NCI-H1105 treated with DMSO at 0.1 percent for 48 hours (cell line): Measurements from ENCODE around the gene SDHB.

Source experiments
- DNase-seq: peaks from one replicate; lab custom pipeline; 2025; lab: John Stamatoyannopoulos, UW

Gene SDHB

DNA sequence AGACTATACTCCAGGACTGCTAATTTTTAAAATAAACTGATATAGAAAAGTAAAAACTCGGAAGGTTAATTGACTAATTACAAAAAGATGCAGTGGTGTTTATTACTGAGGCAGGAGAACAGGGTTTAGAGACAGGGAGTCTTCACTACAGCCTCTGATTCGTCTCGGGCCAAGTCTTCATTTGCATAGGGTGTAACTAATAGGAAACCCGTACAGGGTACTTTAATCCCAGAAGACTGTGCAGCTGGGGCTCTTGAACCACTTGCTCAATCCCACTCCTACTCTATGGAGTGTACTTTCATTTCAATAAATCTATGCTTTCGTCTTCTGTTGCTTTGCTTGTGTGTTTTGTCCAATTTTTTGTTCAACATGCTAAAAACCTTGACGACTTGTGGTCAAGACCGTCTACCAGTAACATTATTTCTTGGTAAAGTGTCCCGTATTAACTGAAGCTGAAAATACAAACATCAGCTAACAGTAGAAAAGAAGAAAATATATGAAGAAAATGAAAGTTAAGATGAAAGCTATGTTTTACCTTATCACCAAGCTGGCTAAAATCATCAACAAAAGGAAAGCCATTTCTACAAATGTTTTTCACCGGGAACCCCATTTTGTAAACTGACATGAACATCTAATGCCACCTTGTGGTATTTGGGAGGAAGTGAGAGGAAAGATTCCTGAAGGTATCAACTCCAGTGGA is 8.0 kb downstream of the SDHB start:
- peak; percentile 62 for DNase-seq

DNA sequence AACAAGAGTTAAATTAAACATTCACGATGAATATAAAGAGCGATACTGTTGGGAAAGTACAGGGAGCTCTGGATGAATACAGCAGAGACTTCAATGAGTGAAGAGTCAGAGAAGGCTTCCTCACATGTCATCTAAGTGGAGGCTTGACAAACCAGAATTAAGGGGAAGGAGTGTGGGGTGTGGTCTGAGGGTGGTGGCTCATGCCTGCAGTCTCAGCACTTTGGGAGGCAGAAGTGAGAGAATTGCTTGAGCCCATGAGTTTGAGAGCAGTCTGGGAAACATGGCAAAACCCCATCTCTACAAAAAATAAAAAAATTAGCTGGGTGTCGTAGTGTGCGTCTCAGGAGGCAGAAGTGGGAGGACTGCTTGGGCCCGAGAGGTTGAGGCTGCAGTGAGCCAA is 8.7 kb downstream of the SDHB start:
- DNase-seq: no peak

DNA sequence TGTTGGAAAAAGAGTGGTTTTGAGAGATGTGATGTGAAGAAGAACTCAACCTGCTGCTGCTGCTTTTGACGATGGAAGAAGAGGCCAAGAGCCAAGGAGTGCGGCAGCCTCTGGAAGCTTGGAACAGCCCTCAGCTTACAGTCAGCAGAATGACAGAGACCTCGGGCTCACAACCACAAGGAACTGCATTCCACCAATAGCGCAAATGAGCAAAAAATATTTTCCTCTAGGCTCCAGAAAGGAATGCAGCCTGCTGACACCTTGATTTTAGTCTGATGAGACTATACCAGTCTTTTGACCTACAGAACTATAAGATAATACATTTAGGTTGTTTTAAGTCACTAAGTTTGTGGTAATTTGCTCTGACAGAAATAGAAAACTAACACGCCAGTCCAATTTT is 10.2 kb downstream of the SDHB start:
- no peak for DNase-seq

DNA sequence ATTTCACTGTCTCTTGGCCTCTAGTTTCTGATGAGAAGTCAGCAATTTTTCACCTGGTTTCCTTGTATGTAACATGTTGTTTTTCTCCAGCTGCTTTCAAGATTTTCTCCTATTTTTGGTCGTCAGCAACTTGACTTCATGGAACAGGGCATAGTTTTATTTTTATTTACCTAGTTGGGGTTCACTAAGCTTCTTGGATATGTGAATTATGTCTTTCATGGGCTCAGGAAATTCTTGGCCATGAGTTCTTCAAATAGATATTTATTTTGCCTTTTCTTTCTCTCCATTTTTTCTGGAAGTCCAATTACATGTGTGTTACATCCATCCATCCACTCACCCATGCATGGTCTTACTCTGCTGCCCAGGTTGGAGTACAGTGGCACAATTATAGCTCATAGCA is 13.7 kb downstream of the SDHB start:
- no peak for DNase-seq

DNA sequence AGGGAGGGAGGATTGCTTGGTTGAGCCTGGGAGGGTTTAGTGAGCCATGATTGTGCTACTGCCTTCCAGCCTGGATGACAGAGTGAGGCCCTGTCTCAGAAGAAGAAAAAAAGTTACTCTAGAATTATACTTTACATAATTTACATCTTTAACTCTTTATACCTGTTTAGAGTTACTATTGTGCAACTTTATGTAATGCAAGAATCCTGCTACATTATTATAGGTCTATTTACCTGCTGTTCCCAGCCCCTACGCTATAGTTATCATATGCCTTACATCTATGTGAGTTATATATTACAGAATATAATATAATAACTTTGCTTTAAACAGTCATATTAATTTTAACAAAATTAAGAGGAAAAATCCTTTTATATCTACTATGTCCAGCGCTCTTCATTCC is 14.3 kb downstream of the SDHB start:
- no peak for DNase-seq

DNA sequence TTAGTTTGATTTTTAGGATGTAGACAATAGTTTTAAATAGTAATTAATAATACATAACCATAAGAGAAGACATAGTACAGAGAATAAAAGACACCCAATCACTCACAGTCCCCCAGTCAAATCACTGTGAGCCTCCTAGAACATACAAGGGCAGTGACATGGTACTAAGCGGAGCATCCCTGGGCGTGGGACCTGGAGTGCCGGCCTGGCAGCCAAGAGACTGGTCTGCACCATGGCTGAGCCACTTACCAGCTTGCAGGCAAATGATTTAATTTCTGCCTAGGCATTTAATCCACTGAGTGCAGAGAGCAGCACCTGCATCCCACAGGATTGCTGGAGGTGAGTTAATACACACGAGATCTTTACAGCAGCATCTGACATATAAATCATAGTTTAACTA is 20.4 kb downstream of the SDHB start:
- DNase-seq: no peak

DNA sequence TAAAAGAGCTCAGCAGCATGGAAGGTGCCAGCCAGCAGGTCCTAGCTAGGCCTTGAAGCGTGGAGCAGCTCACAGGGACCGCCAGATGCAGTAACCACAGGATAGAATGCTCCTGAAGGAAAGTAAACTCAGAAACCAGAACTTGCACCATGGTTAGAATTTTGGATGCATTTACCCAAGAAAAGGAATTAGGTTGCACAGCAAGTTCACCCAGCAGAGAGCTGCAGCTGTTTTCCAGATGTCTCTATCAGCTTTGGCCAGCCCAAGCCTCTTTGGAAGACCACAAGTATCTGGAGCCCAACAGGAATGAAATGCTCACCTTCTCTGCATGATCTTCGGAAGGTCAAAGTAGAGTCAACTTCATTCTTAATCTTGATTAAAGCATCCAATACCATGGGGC is 21.1 kb downstream of the SDHB start:
- no peak for DNase-seq

DNA sequence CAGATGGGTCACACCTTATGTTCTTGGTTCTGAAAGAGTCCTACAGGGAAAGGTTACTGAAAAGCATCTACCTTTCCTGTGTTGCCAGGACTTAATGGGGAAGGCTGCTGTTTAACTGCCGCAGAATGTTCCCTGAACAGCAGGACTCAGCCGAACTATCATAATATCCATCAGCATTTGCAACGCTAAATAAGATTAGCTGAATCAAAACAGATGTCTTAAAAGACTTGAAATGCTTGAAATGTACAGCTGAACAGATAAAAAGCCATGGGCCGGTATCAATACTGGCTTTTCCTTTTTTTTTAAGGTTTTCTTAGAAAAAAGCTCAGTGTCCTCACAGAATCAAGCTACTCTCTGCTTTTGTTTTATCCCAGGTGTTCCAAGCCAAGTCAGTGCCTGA is 22.4 kb downstream of the SDHB start:
- no peak for DNase-seq

DNA sequence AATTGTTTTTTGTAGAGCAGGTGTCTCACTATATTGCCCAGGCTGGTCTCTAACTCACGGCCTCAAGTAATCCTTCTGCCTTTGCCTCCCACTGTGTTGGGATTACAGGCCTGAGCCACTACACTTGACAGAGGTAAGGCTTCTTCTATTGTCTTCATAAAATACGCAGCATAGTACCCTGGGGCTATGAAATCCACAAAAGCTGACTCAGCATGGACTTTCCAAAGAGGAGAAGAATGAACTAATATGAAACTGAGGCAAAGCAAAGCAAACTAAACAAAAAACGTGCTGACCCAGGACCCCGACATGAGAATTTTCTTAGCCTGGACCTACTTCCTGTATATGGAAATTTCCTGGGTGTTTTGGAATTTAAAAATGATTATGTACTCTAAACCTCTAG is 23.6 kb downstream of the SDHB start:
- DNase-seq: no peak

DNA sequence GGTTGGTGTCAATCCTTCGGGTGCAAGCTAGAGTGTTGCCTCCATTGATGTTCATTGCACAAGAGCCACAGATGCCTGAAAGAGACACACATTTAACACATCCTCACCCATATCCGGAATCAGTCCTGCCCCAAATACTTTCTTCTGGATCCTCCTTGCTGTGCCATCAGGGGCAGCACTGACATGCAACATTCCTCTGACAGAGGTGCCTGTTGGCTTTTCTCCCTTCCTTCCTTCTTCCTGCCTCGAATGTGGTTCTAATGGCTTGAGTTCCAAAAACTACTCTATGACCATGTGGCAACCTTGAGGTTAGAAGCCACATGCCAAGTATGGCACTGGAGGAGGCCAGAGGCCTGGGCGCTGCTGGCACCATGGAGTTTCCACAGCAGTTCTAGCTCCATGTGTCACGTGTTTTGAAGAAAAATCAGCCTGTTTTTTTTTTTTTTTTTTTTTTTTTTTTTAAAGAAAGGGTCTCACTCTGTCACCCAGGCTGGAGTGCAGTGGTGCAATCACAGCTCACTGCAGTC is 25.1 kb downstream of the SDHB start:
- no peak for DNase-seq

DNA sequence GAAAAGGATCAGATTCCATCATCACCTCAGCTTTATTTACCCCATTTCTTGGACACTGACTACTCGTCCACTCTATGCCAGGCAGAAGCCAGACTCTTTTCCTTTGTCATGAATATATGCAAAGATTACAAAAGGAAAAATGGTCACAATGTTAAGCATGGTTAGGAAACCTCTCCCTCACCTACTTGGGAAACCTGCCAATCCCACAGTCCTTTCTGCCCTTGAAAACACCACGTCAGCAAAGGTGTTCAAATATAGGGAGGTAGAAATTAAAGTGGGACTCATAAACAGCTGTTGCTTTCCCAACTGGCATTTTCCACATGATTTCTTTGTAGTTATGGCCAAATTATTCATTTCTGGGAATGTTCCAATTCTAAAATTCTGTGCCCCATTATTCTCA is 25.9 kb downstream of the SDHB start:
- DNase-seq: peak; percentile 63

DNA sequence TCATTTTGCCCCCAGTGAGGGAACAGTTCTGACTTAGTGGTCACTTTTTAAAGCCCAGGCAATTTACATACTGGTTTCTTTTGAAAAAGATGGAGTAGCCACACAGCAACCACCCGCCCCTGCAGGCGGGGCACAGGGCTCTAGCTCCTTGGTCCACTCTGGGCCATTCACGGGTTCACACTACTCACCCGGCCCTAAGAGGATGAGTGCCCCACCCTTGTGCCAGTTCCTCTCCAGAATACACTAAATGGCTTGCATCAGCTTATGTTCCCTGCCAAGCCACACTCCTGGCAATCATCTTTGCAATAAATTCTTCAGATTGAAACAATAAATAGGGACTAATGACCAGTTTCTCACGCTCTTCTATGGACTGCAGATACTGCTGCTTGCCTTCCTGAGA is 26.4 kb downstream of the SDHB start:
- DNase-seq: peak; percentile 34

DNA sequence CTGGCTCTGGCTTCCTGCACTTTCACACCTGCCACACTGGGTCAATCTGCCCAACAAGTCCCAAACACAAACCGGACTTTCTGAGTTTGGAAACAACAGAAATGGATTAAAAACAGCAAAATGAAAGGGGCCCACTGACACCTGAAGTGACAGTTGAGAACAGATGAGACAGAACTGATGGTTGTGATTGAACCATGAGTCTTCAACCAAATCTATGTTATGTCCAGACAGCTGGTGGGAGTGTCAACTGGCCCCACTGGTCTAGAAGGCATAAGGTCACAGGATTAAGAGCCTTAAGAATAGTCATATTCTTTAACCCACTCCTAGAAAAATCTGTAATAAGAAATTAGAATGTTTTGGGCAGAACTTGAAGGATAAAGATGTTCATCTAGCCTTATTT is 29.1 kb downstream of the SDHB start:
- DNase-seq: no peak

DNA sequence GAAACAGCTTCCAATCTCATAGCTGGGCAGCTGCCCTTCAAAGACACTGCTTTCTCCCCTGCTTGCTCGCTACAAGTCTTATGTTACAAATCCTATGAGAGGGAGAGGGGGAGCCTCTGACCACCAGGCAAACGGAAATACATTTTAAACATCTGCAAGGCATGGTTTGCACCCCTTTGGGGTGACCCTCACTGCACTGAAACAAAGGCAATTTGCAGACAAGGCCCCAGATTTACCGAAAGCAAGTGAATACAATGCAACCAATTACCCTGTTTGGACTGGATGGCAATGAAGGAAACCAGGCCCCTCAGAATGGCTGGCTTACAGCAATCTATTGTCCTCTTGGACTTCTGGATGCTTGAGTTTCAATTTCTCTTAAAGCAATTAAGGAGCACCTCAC is 30.3 kb downstream of the SDHB start:
- DNase-seq: no peak

DNA sequence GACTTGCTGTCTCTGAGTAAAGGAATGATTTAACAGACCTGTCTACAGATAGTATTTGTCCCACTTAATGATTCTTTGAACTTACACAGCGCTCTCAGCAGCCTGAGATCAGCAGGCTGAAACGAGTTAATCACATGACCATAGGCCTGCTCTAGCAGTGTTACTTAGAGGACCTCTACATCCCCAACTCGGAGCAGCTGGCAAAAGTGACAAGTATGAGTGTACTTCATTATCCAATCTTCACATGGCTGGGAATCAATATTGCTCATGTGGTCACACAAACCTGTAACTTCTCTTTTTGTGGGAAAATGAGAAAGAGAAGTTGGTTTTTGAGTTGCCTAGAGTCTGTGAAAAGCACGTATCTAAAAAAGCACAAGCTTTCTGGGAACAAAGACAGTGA is 30.7 kb downstream of the SDHB start:
- no peak for DNase-seq

DNA sequence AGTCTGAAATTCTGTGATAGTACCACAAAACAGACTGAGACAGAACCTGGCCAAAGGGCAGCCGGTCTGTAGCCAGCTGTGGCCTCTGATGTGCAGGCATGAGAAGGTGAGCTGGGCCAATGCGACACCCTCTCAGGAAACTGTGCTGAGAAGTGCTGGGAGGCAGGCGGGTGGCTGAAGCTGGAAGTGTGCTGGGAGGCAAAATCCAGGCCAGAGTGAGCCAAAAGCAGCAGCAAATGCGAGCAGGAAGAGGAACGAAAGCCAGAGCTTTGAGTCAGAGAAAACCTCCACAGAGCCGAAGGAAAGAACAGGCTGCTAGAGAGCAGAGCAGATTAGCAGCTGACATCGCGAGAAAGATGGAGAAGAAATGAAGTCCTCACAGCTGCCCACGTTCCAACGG is 31.9 kb downstream of the SDHB start:
- DNase-seq: no peak

DNA sequence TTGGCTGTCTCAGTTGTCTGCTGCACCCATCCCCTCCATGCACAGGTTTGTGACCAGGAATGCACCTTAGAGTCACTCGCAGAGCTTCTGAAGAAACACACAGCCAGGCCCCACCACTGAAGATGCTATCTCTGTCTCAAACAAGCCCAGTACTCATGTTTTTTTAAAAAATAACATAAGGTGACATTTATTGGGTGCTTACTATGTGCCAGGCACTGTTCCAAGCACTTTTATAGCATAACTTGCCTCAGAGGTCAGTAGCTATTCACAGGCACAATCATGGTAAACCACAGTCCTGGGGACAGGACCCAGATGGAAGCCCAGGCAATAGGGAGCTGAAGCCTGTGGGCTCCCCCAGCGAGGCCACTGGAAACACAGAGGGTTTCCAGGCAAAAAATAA is 33.3 kb downstream of the SDHB start:
- DNase-seq: no peak

DNA sequence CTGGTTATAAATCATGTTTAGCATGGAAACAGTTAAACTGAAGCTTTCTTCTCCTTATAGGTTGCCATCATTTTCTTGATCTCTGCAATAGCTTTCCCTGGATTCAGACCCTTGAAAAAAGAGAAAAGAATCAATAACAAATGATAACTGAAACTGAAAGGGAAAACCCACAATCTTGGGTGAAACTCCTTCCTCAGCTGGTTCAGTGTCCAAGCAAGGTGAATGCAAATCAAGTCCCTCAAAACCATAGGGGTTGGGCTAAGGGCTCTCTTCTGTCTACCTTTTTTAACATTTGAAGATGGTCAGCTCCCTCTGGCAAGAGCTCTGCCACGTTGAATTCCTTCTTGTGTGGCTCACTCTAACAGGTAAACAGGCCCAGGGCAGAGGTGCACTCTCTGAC is 35.0 kb downstream of the SDHB start:
- DNase-seq: no peak

DNA sequence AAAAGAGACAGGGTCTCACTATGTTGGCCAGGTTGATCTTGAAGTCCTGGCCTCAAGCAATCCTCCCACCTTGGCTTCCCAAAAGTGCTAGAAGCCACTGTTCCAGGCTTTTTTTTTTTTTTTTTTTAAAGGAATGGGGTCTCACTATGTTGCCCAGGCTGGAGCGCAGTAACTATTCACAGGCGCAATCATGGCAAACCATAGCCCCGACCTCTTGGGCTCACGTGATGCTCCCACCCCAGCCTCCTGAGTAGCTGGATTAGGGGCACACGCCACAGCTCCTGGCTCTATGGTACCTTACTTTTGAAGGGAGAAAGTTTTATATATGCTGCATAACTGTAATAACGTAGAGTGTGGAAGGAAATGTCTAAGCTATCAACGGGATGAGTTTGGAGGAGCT is 36.4 kb downstream of the SDHB start:
- no peak for DNase-seq

DNA sequence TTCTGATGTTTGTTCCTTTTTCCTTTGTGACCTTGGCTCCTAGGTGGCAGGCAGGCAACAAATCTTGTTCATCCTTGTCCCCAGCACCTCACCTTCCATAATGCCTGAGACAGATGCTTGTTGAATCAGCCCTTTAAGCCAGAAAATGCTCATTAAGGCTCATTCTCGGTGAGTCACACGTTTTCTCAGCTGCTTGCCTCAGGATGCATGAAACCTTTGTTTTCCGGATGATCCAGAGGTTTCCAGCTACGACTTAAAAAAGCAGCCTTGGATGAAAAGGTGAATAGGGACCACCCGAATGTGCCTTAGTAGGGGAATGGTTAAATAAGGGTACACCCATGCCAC is 37.5 kb downstream of the SDHB start:
- DNase-seq: no peak

DNA sequence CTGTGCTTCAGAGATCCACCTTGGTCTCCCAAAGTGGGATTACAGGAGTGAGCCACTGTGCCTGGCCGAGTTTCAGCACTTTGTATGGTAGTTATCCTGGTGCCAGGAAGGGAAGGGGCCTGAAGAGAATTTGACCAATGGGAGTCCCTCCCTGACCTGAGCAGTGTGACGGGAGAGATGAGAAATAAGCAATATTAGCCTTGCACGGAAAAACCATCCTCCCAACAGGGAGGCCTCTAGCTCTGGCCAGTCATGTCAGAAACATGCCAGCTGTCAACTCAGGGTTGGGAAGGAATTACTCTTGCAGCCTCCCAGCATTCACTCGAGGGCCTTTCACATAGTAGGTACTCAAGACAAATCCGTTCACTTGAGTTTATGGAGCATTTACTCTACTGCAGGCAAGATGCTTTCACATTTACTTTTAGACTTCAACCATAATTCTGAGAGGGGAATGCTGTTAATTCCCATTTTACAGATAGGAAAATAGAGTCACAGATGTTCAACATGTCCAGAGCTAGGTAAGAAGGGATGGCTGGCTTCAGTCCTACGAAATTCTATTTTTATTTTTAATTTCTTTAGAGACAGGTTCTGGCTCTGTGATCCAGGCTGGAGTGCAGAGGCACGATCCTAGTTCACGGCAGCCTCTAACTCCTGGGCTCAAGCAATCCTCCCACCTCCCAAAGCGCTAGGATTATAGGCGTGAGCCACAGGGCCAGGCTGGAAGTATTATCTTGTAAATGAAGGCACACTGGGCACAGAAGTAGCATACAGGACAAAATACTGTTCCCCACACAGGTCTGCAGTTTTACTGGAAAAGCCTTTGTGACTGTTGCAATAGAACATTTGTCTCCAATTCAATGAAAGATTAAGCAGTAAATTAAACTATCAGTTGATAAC is 38.9 kb downstream of the SDHB start:
- DNase-seq: no peak

DNA sequence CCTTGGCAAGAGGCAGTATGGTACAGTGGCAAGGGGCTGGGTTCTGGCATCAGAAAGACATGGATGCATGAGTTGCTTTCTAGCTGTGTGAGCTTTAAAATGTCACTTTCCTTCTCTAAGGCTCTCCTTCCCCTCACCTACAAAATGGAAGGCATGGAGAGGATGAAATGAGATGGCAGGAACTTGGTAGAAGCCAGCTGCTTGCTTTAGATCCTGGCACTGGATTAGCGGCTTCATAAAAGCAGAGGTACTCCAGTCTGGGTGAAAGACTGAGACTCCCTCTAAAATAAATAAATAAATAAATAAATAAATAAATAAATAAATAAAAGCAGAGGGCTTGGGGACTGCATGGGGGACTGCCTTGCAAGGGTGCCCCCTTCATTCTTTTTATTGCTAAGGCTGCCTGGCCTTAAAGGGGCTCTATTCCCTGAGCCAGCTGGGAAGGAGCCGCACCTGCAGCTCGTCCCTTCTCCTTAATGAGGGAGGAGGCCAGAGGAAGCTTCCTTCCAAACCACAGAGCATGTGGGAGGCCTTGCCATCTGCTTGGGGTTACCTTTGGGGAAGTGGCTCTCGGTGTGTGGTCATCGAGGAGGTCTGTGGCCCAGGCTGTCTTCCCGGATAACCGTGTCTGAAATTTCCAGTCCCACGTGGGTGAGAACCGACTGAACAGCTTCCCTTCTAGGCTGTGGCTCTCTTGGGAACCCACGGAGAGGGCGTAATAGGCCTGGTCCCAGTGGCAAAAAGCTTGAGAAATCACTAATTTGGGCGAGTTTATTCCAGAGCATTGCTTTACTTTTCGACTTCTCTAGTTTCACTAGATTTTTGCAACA is 40.1 kb downstream of the SDHB start:
- no peak for DNase-seq
